Renal cortex interstitium (tissue), 11 donors: ENCODE data around the gene ACTR1B. TPM values are rescaled to one million over a fixed set of nuclear protein-coding genes. Genes with fewer than 3 reads are reported as not detected.
"Not testable (repeated sequence)": the region's sequence is repeated elsewhere in the genome, so short reads cannot be mapped to it uniquely, and the experiment has no call there.

Experiments
- DNase-seq, 11 donors: peaks; one replicate each; pipeline ENCODE4 v3.0.0-alpha.2; 2013; ENCODE audit warnings: low read depth in 9 of 11, low spot score in 4 of 11; ENCODE audit errors: extremely low read depth in 1 of 11
- polyA plus RNA-seq, 3 donors: library from polyadenylated mRNA; unstranded; fragments of 120-200 nt; gene quantifications; one replicate each; pipeline ENCODE4 v1.2.1, GENCODE V29; 2013; ENCODE audit not compliant: insufficient read length in 3 of 3

The ACTR1B gene
- polyA plus RNA-seq, 3 donors = 55.5 to 67.6 (median 65.4) TPM

DNA sequence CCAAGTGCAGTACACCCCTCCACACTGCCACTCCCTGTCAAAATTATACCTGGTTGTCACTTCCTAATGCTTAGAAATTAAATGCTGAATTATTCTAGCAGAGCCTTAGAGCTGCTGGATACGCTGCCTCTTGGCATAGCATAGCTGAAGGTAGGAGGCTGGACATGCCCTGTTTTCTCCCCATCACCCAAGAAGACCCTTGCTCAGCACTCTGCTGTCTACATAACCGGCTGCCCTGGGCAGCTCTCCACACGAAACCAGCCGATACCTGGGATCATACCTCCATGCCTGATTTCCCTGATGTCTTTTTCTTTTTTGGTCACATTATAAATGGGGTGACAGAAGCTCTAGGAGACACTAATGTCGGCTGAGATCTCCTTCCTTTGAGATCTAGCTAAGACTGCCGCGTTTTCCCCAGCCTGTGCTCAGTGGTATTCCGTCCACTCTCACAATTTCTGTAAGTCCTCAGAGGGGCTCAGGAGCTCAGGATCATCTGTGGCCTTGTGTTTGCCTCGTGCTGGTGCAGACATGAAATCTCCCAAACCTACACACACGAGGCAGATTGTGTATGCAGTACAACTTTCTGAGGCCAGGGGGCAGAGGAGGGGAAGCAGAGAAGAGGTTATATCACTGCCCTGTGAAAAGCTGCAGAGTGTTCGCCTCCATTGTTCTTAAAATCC is 36.1 kb upstream of the ACTR1B start:
- DNase-seq = peak in 7 of 11 donors; percentile 31 to 56 (median 44)

DNA sequence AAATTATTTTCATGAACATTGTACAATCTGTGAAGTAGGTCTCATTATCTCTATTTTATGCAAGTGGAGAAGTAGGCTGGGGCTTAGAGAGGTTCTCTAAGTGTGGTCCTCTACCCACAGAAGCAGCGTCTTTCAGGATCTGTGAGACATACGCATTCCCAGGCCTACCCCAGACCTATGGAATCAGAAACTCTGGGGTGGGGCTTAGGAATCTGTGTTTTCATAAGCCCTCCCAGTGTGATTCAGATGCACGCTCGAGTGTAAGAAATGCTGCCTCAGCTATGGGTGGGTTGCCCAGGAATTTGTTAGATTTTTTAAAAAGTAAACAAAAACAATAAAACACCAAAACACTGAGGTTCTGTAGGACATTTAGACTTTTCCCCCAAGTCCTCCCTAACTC is 34.7 kb upstream of the ACTR1B start:
- DNase-seq = no peak

GRCh38 chr2:97697252-97698235 is 33.7 kb upstream of the ACTR1B start:
- DNase-seq = peak; percentile 48 to 82 (median 72)

DNA sequence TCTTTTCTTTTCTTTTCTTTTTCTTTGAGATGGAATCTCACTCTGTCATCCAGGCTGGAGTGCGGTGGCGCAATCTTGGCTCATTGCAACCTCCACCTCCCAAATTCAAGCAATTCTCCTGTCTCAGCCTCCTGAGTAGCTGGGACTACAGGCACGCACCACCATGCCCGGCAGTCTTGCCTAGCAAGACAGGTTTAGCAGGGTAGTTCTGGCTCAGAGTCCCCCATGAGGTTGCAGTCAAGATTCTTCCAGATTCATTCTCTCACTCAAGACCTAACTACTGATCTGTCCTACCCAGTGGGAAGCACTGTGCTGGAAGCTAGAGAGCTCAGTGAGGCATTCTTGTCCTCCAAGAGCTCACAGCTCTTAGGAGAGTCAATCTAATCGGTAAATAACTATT is 31.9 kb upstream of the ACTR1B start:
- no peak for DNase-seq

DNA sequence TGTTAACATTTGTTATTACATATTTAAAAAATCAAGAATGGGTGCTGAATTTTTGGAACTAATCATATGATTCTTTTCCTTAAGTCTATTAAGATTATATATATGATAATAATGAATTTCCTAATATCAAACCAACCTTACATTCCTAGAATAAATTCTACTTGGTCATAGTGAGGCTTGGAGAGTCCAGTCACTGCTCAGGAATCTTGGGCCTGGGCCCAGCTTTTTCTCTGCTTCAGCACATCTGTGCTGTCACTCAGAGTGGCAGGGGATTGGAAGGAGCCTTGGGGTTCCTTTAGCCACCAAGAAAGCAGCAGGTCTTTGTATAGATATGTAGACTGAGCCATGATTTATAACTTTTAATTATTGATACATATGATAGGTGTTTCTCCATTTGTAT is 29.6 kb upstream of the ACTR1B start:
- DNase-seq = no peak

GRCh38 chr2:97691166-97691565 is 27.3 kb upstream of the ACTR1B start:
- no peak for DNase-seq

- no peak for DNase-seq
Measured at GRCh38 chr2:97688062-97688827, 24.4 kb upstream of the ACTR1B start.

DNA sequence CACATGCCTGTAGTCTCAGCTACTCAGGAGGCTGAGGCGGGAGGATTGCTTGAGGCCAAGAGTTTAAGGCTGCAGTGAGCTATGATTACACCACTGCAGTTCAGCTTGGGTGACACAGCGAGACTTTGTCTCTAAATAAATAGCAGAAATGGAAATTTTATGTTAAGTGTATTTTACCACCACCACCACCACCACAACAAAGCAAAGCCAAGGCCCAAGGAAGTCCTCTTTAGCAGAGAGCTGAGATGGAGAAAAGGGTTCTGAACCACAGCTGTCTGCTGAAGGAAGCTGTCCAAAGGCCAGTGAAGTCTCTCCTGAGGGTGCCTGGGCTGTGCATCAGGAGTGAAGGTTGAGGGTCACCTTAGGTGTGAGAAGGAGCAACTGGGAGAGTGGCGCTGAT is 23.4 kb upstream of the ACTR1B start:
- DNase-seq = not testable (repeated sequence)

GRCh38 chr2:97678298-97678697 is 14.5 kb upstream of the ACTR1B start:
- no peak for DNase-seq

GRCh38 chr2:97677480-97677879 is 13.6 kb upstream of the ACTR1B start:
- no peak for DNase-seq

DNA sequence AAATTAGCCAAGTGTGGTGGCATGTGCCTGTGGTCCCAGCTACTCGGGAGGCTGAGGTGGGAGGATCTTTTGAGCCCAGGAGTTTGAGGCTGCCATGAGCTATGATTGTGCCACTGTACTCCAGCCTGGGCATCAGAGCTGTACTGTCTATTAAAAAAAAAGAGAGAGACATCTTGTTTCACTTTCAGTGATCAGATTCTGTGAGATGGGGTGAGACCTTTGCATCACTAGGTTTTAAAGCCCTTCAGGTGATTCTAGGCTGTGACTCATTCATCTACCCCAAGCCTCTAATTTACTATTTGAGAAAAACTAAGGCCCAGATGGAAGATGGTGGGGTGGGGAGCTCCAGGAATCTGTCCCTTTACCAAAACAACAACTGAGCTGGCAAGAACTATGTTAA is 12.8 kb upstream of the ACTR1B start:
- DNase-seq = no peak

DNA sequence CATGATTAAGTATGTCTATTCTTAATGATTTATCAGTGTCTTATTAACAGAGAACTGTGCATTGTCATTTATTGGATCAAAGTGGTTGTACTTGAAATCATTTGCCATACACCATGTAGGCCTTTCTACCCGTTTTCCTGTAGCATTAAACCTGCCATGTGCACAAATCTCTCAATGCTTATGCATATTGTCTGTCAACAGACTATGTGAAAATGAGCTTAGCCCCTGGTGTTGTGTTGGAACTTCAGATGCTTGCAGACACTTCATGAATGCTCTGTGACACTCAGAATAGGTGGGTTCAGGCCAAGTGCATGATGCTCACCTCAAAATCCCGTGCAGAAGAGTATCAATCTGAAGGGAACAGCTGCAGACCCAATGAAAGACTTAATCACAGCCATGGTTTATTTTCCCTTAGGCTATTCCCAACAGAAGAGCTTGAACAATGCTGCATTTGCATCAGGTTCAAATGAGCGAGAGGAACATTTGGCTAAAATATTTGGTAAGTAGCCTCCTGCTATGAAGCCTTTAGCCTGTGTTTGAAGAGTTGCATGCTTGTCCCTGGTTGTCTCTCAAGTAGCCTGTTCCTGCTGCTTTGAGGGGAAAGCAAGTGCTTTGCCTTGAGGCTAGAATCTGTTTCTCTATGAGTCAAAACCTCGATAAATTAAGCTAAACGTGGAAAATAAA is 11.7 kb upstream of the ACTR1B start:
- DNase-seq = no peak

DNA sequence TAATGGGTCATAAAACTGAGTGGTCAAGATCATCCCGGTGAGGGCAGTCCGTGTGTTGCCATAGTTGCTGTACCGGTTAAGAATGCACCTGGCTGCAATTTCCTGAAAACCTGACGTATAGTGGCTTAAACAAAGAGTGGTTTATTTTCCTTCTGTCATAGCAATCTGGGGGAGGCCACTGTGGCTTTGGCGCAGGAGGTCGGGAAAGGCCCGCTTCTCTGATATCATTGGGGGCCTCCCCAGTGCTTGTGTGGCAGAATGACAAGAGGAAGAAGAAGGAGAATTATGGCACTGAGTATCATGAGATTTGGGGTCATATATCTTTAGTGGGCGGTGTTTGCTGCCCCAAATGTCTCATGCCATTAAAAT is 10.1 kb upstream of the ACTR1B start:
- peak in 4 of 11 donors; percentile 17 to 49 (median 32) for DNase-seq

DNA sequence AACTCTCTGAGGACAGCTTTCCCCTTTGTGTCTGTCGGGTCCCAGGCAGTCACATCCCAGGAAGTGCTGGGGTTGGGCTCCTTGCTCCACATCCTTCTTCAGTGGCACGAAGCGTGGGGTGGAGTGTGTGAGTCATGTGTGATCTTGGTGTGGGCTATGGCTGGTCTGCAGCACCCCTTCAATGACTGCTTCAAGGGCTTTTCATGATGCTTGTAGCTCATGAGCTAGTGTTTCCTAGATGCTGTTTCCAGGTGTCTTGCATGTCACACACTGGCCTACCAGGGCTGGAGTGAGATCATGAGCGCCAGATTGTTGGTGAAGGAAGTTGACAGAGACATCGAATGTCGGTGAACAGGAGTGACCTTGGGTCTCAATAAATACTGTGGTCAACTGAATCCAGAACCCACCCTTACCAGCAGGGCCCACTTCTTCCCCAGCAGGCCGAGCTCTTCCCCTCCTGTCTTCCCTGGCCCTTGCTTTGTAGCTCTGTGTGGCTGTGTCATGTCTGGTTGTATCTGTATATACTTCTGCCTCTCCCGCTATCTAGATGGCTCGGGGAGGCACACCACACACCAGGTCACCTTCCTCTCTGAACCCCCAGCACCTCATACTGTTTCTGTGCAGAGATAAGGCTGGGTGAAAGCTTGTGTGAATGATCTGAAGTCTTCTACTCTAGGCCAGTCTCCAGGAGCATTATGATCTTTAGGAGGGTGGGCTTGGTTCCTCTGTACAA is 9.5 kb upstream of the ACTR1B start:
- DNase-seq = no peak

GRCh38 chr2:97672606-97673140 is 8.8 kb upstream of the ACTR1B start:
- DNase-seq = not testable (repeated sequence)

DNA sequence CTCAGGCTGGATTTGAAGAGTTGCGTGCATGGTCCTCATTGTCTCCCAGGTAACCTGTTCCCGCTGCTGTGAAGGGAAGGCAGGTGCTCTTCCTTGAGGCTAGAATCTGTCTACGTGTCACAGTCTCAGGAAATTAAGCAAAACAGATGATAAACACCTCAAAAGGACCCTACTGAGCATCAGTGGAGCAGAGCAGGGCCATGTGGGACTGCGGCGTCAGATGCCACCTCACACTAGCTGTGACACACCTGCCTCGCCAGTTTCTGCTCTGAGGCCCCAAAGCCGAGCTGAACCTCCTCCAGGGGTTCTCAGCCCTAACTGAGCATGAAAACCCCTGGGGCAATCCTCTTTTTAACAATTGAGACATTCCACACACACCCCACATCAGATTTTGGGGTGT is 7.7 kb upstream of the ACTR1B start:
- DNase-seq = no peak

- no peak for DNase-seq
Measured at GRCh38 chr2:97670471-97670870, 6.6 kb upstream of the ACTR1B start.

GRCh38 chr2:97669448-97669847 is 5.6 kb upstream of the ACTR1B start, which contains the start of gene C2orf92:
Gene C2orf92, plus strand, starts transcription at chr2:97669713. Its CDS starts 76 bp downstream, at chr2:97669789.
- DNase-seq = no peak
